ENCODE results near the gene CCDC69.
"Not testable (repeated sequence)": the region's sequence is repeated elsewhere in the genome, so short reads cannot be mapped to it uniquely, and the experiment has no call there.

CCDC69 gene

DNA sequence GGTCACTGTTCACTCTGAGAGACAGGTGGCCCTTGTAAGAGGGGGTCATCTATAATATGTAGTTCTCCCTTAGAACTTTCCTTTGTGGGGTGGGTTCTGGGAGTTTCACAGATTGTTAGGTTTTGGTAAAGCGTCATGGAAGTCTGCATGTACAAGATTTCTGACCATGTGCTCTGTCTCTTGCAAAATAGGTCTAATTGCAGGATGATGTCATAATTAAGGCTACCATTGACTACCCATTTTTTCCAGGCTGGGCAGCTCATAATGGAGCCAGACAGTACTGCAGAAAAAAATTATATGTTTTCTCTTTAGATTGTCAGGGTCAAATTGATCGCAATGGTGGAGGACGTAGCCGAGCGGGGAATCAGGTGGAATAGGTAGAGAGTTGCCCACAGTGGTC, 25.4 kb upstream of the CCDC69 start:
- intact Hi-C loops (cut with DNase I) = no loop called here
- DNase-seq = no peak

DNA sequence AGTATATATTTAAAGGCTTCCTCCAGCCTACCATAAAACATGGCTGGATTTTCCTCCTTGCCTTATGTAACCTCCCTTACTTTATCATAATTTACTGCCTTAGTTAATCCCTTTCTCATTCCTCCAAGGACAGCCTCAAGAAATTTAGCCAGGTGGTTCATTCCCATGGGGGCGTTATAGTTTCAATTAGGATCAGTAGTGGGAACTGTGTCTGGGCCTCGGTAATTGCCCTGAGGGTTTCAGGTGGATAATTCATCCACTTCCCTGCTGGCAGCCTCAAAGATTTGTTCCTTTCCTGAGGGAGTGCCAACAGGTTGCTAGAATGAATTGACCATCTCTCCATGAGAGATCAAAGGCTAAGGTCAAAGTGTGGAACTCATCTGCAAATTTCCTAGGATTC, 24.8 kb upstream of the CCDC69 start:
- no peak for DNase-seq
- intact Hi-C loops (cut with DNase I) = no loop called here

DNA sequence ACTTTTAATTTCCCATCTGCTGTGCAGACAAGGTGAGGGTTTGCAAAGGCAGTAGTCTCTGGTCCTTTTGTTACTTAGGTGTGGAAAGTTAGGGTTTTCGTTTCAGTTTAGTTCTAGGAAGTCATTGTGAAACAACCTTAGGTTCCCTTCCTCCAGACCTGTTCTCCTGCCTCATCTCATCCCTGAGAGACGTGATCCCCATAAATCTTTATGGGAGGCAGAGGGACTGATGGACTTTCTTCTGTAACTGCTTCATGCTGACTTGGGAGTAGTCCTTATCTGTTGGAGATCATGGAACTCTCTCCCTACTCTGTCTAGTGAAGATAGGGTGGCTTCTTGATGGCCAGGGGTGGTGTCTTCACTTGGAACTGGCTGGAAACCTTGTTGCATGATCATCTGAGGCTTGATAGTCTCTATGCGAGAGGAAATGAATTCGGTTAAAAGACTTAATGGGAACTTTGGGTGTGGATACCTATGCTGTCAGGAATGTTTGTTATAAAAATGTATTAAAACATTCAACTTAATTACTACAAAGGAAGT, 21.9 kb upstream of the CCDC69 start:
- intact Hi-C loops (cut with DNase I) = no loop called here
- no peak for DNase-seq

DNA sequence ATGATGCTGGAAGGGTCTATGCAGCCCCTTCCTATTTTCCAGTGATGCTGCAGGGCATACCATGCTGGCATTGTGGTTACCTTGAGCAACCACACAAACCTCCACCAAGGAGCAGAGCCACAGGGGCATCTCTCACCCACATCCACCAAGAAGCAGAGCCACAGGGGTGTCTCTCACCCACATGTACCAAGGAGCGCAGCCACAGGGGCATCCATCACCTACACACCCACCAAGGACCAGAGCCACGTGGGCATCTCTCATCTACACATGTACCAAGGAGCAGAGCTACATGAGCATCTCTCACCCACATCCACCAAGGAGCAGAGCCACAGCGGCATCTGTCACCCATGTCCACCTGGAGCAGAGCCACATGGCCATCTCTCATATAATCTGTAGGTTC, 20.3 kb upstream of the CCDC69 start:
- intact Hi-C loops (cut with DNase I) = no loop called here
- DNase-seq = no peak

GRCh38 chr5:151243564-151243963, 19.7 kb upstream of the CCDC69 start:
- no peak for DNase-seq
- intact Hi-C loops (cut with DNase I) = no loop called here

DNA sequence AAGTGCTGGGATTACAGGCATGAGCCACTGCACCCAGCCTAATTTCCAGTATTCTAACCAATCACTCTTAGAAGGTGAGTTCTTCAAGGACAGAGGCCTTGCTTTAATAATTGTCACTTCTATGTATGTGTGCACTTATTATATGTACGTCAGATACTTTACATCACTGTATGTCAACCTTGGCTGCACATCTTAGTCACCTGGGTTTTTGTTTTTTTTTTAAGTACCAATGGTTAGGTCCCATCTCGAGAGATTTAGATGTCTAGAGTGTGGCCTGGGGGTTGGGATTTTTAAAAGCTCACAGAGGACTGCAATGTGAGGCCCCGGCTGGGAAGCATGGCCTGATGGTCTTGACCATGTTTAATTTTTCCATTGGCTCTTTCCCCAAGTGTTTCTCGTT, 19.2 kb upstream of the CCDC69 start:
- intact Hi-C loops (cut with DNase I) = no loop called here
- DNase-seq = no peak

GRCh38 chr5:151240924-151241635, 17.2 kb upstream of the CCDC69 start:
- intact Hi-C loops (cut with DNase I) = no loop called here
- no peak for DNase-seq

GRCh38 chr5:151240268-151240835, 16.5 kb upstream of the CCDC69 start:
- intact Hi-C loops (cut with DNase I); DNase-seq: not testable (repeated sequence)

DNA sequence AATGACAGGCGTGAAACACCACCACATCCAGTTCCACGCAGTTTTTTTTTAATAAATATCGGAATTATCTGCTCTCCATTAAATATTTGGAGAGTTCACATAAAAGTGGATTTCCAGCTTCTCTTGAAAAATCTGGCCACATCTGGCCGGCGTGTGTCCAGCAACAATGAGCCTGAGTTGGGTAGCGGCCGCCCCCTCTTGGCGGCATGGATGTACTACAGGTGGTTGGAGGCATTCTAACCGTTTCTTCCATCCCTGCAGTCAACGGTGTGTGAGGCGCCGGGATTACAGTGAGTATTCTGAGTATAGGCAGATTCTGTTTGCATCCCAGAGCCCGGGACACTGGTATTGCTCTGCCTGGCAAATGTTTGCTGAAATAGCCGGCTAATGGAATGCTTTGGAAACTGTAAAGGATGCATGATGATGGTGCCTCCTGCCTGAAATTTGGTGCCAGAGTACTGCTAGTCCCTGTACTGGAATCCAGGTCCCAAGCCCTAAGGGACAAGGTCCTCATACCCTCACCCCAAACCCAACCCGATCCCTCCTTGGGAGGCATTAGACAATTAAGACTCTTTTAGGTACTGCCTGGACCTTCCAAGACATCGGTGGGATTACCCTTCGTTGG, 15.5 kb upstream of the CCDC69 start:
- peak in 39 of 42 donors; percentile 21 to 87 (median 68) for DNase-seq
- intact Hi-C loops (cut with DNase I) = no loop called here

DNA sequence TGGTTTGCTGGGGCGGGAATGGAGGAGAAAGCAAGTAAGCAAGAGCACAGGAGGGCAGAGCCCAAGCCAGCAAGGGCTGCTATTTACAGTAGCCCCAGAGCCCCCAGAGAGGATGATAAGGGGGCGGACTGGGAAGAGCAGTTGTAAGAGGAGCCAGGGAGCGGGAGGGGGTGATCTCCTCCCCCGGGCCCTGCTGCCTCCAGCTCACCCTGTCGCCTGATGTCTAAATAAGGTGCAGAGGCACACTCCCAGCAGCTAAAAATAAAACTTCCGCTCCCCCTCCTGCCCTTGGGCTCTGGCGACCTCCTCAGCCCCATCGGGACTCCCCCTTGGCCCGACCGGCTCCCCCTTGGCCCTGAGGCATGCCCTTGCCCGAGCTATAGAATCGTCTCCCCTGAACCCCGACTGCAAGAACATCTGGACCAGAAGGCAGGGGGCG, 14.4 kb upstream of the CCDC69 start:
- DNase-seq = no peak
- intact Hi-C loops (cut with DNase I) = no loop called here

- no peak for DNase-seq
These were observed 13.8 kb upstream of the CCDC69 start for GRCh38 chr5:151237685-151238084.

GRCh38 chr5:151236888-151237287, 13.0 kb upstream of the CCDC69 start:
- intact Hi-C loops (cut with DNase I) = no loop called here
- DNase-seq = no peak

More at GRCh38 chr5:151237685-151238084, 13.8 kb upstream of the CCDC69 start:
- intact Hi-C loops (cut with DNase I) = no loop called here

GRCh38 chr5:151235239-151235571, 11.3 kb upstream of the CCDC69 start:
- intact Hi-C loops (cut with DNase I) = not testable (repeated sequence)

GRCh38 chr5:151234476-151235238, 10.8 kb upstream of the CCDC69 start:
- no peak for DNase-seq
- intact Hi-C loops (cut with DNase I) = no loop called here

More at GRCh38 chr5:151235239-151235571, 11.3 kb upstream of the CCDC69 start:
- not testable (repeated sequence) for DNase-seq

- no peak for DNase-seq
- intact Hi-C loops (cut with DNase I) = no loop called here
These were observed 9.8 kb upstream of the CCDC69 start for GRCh38 chr5:151233616-151234085.

GRCh38 chr5:151231359-151231758, 7.5 kb upstream of the CCDC69 start:
- intact Hi-C loops (cut with DNase I) = no loop called here
- no peak for DNase-seq

GRCh38 chr5:151230048-151230680, 6.3 kb upstream of the CCDC69 start:
- no peak for DNase-seq
- intact Hi-C loops (cut with DNase I) = no loop called here

DNA sequence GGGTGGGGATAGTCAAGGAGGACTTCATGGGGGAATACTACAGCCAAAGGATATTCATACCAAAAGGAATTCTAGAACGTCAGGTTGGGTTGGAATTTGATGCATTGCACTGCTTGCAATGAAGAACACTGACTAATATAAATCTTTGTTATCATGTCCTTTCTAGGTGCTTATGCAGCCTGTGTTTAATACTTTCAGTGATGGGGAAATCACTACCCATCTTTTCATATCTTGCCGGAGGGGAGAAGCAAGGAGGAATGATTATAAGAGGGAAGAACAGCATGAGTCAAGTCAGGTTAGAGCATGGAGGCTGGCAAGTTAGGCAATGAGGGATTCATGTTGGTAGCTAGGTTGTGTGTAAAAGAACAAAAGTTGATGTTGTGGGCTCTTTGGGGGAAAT, 5.1 kb upstream of the CCDC69 start:
- no peak for DNase-seq
- intact Hi-C loops (cut with DNase I) = no loop called here

DNA sequence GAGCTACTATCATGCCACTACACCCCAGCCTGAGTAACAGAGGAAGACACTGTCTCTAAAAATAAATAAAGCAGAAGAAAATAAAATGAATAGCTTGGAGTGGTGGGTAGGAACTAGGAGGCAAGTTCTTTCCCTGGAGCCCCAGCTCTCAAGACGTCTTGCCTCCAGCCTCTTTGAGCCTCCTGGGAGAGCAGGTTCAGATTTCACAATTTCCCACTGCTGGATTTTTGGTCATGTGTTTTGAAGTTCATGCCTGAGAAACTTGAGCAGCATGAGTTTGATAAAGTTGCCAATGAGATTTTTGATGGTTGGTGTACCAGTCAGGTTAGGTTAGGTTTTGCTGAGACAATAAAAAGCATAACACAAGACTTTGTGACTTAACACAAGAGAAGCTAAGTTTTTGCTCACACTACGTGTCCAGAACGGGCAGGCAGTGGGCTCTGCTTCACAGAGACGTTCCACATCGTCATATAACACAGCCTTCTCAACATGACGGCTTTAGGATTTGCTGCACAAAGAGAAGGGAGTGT, 4.1 kb upstream of the CCDC69 start:
- DNase-seq = no peak
- intact Hi-C loops (cut with DNase I) = no loop called here
